Activated naive CD4-positive, alpha-beta T cell treated with anti-CD3 and anti-CD28 coated beads, Interleukin-2, amount 50 U/mL, for 24 hours (primary cell): ENCODE measurements around the gene PAK3.

Experiments
- H3K27ac Mint-ChIP-seq: one replicate; pipeline ENCODE4 v1.8.0; 2021; ENCODE audit warnings: mild to moderate bottlenecking, mixed read lengths
- H3K27me3 Mint-ChIP-seq: one replicate; pipeline ENCODE4 v1.8.0; 2021; ENCODE audit warnings: mixed read lengths
- H3K36me3 Mint-ChIP-seq: one replicate; pipeline ENCODE4 v1.8.0; 2021; ENCODE audit warnings: mixed read lengths
- H3K4me1 Mint-ChIP-seq: one replicate; pipeline ENCODE4 v1.8.0; 2021; ENCODE audit warnings: mixed read lengths
- H3K4me3 Mint-ChIP-seq: one replicate; pipeline ENCODE4 v1.8.0; 2021; ENCODE audit warnings: mild to moderate bottlenecking, mixed read lengths
- H3K9me3 Mint-ChIP-seq: one replicate; pipeline ENCODE4 v1.8.0; 2021; ENCODE audit warnings: mixed read lengths

The PAK3 gene

GRCh38 chrX:111268506-111268905, 172.5 kb downstream of the PAK3 start:
- Mint-ChIP-seq H3K4me3 (no peak overlapping the region), H3K27ac (no peak overlapping the region), H3K4me1 (no peaks in the 10 kb centered on the region), H3K36me3 (no peaks in the 10 kb centered on the region), H3K27me3 (no peaks in the 10 kb centered on the region), H3K9me3 (no peaks in the 10 kb centered on the region)

- Mint-ChIP-seq H3K4me1 (no peaks in the 10 kb centered on the region), H3K36me3 (no peaks in the 10 kb centered on the region), H3K27me3 (no peaks in the 10 kb centered on the region), H3K4me3 (no peak within 1 kb of the TSS), H3K9me3 (no peaks in the 10 kb centered on the region), H3K27ac (no peak within 1 kb of the TSS)
Measured at GRCh38 chrX:111270339-111270738, 174.3 kb downstream of the PAK3 start, which contains the start of gene CAPN6. TSS of gene CAPN6 (minus strand) at chrX:111270483. CDS start at chrX:111263936, 6,547 bp downstream.
